ENCODE measurements around the gene TEDC1.

TEDC1 gene

DNA sequence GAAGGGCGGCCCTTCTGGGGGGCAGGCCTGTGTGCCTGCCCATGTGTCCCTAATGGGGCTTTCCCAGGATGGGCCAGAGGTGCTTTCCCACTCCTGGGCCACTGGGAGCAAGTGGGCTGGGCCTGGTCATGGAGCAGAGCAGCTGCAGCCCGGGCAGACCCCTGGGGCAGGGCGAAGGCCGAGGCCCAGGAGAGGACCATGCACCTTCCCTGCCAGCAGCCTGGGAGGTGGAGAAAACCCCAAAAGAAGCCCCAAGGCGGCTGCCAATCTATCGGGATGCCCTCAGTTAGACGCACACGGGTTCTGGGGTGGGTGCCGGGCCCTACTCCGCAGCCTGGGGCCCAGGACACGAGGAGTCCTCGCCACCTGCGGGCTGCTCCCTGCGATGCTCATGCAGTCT lies 32.5 kb upstream of the TEDC1 start:
- no peak for DNase-seq

GRCh38 chr14:105460116-105460515 lies 30.9 kb upstream of the TEDC1 start:
- DNase-seq: no peak

DNA sequence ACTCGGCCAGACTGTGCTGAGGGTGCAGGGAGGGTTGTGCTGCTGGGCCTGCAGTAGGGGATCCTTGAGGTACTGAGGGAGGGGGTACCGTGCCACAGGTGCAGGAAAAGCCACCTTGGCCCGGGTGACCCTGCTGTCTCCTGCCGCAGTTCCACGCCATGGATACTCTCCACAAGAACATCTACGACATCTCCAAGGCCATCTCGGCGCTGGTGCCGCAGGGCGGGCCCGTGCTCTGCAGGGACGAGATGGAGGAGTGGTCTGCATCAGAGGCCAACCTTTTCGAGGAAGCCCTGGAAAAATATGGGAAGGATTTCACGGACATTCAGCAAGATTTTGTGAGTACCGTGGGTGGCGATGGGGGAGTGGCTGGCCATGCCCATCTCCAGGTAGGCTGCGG lies 30.4 kb upstream of the TEDC1 start:
- no peak for DNase-seq

- DNase-seq: no peak
Observed at GRCh38 chr14:105461903-105462302, 29.1 kb upstream of the TEDC1 start.

DNA sequence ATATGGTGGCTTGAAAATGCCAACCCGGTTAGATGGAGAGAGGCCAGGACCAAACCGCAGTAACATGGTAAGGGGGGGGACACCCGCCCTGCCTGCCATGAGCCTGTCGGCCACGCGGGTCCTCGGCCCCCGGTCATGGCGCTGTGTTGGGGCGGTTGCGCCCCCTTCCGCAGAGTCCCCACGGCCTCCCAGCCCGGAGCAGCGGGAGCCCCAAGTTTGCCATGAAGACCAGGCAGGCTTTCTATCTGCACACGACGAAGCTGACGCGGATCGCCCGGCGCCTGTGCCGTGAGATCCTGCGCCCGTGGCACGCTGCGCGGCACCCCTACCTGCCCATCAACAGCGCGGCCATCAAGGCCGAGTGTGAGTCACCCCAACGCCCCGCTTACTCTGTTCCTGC lies 26.5 kb upstream of the TEDC1 start:
- DNase-seq: no peak

GRCh38 chr14:105465209-105466031 lies 25.6 kb upstream of the TEDC1 start:
- no peak for DNase-seq

DNA sequence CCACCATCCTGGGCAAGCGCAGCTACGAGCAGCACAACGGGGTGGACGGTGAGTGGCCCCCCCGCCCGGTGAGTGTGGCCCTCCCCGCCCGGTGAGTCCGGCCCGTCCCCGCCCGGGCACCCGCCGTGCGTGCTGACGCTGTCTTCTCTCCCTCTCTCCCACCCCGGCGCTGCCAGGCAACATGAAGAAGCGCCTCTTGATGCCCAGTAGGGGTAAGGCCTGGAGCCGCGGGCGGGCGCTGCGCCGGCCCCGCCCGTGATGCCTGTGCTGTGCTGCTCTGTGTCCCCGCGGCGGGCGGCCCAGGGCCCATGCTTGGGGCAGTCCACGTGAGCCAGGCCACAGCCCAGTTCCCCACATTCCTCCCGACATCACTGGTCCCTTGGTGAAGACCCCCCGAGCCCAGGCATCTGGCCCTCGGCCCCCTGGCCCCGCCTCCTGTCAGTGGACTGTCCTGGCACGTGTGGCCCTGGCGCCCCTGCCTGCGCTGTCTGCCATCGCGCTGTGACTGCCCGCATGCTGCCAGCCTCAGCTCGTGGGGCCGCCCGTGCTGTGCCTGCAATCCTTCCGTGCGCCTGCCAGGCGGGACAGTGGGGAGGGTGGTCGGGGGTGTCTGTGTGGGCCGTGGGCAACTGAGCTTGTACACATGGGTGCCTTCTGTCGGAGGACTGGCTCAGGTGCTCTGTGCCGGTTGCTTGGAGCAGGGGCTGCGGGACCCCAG lies 24.4 kb upstream of the TEDC1 start:
- no peak for DNase-seq

DNA sequence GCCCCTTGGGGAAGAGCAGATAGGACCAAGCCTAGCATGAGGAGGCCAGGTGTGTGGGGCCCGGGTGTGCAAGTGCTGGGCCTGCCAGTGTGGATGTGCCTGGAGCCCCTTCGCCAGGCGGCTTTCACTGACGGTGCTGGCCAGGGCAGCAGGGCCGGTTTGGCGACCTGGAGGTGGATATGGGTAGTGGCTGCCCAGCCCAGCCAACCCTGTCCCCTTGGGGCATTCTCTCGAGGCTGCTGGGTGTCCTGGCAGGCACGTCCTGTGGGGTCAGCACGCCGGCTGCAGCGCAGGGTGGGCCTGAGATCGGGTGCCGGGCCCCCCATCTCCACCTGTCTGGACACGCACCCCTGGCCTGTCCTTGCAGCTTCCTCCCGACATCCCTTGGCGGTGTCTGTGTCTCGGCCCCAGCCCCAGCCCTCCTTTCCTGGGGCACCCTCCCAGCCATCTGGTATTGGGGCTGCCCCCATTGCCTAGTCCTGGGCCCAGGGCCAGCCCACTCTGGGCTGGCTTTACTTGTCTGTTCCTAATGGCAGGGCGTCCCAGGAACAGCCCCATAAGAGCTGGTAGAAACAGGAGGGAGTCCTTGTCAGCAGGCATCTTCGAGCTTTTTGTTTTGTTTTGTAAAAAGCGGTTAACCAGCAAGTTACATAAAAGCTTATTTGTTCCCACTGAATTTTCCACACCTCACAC lies 23.7 kb upstream of the TEDC1 start:
- DNase-seq: no peak

- DNase-seq: no peak
Observed at GRCh38 chr14:105467942-105468471, 23.0 kb upstream of the TEDC1 start.

DNA sequence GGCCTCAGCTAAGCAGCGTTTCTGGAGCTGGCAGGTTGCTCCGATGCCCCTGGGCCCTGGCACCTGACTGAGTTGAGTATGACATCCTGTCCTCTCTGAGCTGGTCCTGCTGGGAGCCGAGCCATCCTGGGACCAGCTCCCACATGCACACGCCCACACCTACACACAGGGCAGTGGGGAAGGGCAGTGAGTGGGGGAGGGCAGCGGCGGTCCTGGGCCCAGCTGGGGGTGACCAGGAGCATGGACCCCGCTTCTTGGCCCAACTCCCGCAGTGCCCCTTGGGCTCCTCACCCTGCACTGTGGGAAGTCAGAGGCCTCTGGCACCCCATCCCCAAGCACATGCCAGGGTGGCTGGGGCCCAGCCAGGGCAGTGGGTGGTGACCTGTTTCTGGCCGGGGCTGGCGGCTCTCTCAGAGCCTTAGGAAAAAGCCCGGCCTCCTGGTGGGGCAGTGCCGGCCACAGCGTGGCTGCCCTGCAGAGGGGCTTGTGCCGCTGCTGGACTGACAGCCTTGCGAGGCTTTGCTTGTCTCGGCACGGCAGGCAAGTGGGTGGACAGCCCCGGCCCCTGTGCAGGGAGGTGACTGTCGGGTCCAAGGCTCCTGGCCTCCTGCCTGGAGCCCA lies 22.3 kb upstream of the TEDC1 start:
- DNase-seq: no peak

DNA sequence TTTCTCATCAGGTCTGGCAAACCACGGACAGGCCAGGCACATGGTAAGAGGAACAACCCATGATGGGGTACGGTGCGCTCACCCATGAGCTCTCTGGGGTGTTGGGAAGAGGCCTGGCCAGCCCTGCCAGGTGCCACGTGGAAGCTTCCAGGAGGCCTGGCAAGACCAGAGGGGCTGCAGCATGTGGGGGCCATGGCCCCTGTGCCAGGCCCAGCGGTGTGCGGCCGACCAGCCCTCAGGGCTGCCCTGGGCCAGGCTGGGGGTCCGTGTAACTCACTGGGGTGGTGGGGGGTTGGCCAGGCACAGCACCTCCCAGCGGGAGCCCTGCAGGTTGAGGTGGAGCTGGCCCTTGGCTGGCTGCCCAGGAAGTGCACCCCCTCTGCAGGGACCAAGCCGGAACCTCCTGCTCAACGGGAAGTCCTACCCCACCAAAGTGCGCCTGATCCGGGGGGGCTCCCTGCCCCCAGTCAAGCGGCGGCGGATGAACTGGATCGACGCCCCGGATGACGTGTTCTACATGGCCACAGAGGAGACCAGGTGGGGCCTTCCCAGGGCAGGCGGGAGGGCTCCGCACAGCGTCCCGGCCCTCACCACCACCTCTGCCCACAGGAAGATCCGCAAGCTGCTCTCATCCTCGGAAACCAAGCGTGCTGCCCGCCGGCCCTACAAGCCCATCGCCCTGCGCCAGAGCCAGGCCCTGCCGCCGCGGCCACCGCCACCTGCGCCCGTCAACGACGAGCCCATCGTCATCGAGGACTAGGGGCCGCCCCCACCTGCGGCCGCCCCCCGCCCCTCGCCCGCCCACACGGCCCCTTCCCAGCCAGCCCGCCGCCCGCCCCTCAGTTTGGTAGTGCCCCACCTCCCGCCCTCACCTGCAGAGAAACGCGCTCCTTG lies 21.3 kb upstream of the TEDC1 start:
- no peak for DNase-seq

GRCh38 chr14:105470350-105471296 lies 20.4 kb upstream of the TEDC1 start:
- no peak for DNase-seq

GRCh38 chr14:105471297-105471821 lies 19.7 kb upstream of the TEDC1 start:
- no peak for DNase-seq

- no peak for DNase-seq
Observed at GRCh38 chr14:105471823-105472485, 19.1 kb upstream of the TEDC1 start.

DNA sequence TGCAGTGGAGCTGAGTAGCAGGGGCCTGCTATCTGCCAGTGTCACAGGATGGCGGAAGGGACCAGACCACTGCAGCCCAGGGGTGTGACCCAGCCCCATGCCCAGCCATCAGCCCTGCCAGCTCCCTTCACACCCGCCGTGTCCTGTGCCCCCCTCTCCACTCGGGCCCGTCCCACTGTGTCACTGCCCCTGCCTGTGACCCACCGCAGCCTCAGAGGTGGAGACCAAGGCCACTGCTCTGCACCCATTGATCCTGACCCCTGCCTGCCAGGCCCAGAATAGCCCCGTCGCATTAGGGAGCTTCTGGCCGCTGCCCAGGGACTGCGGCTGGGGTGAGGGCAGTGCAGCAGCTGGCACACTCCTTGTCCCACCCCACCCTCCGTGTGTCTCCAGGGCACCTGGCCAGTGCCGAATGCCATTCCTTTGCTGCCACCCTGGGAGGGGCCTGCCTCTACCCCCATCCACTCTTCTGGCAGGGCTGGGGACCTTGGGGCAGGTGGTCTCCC lies 18.5 kb upstream of the TEDC1 start:
- DNase-seq: no peak

GRCh38 chr14:105473033-105473676 lies 17.9 kb upstream of the TEDC1 start:
- no peak for DNase-seq

- peak; percentile 79 for DNase-seq
Observed at GRCh38 chr14:105473677-105474482, 17.2 kb upstream of the TEDC1 start.
